HG03342 (cell line): ENCODE results near the gene RYR3.

Source experiments
- ATAC-seq: cut with Tn5 transposase; IDR thresholded peaks from one replicate; pipeline ENCODE4 v1.9.1; 2021; ENCODE audit warnings: mild to moderate bottlenecking, moderate library complexity; ENCODE audit not compliant: unreplicated experiment

RYR3 gene

DNA sequence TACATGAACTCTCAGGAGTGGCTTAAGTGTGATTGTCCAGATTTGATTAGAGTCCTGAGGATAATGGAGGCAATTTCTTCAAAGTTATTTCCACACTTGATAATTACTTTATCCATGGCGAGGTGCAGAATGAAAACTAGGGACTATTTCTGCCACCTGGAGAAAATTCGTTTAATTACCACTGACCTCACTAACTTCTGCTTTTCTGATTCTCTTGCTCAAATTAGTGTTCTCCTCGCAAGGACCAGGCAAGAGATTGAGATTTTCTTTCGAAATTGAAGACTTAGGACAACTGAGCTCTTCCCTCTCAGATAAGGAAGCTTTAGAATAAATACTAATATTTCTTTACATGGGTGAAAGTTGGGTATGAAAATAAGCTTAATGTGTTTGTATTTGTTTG, 135.2 kb downstream of the RYR3 start:
- ATAC-seq: no peak

DNA sequence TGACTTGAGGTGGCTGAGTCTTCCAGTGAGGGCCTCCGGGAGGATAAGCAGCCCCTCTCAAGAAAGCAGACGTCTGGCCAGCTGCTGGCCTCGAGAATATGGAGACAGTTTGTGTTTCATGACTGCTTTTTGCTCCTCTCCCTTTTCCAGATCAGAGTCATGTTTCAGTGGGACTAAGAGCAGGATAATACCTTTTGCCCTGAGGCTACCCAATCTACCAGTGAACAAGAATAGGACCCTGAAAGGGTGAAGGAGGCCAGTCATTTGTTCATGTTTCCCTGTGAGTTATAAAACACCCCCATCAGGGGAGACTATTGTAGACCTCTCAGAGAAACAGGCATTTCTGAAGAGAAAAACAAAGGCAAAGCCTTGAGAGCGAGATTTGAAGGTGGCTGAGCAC, 137.4 kb downstream of the RYR3 start:
- no peak for ATAC-seq

DNA sequence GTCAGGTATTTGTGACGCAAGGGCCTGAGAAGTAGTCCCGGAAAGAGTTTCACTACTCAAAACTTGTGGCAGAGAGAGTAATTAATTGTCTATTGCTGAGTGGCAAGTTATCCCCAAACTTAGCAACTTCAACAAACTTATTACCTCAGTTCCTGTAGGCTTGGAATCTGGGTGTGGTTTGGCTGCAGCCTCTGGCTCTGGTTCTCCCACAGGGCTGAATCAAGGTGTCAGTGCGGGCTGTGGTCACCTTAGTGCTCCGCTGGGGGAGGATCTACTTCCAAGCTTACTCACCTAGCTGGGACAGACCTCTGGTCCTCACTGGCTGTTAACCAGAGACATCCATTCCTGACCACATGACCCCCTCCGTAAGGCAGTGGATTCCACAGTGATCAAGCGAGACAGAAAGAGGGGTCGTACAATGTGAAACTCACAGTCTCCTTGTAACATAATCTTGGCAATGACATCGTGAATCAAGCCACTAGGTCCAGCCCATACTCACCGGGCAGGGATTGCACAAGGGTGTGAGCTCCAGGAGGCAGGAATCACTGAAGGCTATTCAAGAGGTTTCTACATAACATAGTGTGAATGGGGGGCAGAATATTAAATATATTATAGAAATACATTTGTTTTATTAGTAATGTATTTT, 138.3 kb downstream of the RYR3 start:
- ATAC-seq: no peak

DNA sequence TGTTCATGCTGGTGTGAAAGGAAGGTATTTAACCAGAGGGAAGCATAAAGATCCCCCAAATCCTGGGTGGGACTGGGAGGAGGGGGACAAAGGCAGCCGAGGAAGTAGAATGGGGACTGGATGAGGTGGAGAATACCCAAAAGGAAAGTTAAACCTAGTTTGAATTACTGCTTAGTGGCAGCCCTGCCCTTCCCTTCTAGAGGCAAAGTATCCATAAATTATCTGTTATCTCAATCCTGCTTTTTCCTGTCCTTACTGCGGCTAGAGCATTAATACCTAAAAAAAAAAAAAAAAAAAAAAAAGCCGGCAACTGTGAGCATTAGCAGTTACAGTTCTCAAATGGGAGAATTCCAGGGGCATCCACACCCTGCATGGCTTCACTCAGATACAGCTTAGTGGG, 139.0 kb downstream of the RYR3 start:
- ATAC-seq: no peak

- no peak for ATAC-seq
Observed at GRCh38 chr15:33451385-33451784, 140.6 kb downstream of the RYR3 start.

DNA sequence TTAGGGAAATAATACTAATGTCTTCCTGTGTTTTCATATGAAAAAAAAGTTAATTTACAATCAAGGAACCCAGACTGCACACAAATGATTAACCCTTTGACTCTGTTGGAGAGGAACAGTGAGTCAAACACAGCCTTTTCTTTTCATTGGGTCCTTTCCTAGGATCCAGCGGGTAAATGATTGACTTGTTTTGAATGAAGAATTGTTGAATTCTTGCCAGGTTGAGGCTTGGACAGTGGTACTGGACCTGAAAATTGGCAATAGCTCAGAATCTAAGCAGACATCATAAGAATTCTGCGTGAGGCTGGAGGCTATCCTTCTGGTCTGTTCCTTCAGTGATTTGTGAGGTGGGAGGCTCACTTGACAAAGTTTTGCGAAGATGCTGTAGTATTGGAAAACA, 143.0 kb downstream of the RYR3 start:
- no peak for ATAC-seq

GRCh38 chr15:33454346-33454745, 143.6 kb downstream of the RYR3 start:
- no peak for ATAC-seq

- ATAC-seq: no peak
Observed at GRCh38 chr15:33454996-33455395, 144.2 kb downstream of the RYR3 start.

DNA sequence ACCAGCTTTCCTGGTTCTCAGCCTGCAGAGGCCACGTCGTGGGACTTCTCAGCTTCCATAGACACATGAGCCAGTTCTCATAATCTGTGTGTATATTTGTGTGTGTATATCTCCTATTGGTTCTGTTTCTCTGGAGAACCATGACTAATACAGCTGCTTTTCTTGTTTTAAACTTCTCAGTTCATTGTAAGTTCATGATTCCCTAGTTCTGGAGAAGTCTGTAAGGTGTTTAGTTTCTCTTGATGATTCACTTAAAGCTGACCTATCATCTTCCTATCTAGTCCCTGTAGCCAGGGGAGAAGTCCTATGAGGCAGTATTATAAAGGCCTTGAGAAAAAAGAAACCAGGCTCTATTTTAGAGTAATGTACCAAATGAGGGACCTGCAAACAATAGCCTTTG, 147.7 kb downstream of the RYR3 start:
- no peak for ATAC-seq

GRCh38 chr15:33460166-33460805, 149.5 kb downstream of the RYR3 start:
- ATAC-seq: no peak

DNA sequence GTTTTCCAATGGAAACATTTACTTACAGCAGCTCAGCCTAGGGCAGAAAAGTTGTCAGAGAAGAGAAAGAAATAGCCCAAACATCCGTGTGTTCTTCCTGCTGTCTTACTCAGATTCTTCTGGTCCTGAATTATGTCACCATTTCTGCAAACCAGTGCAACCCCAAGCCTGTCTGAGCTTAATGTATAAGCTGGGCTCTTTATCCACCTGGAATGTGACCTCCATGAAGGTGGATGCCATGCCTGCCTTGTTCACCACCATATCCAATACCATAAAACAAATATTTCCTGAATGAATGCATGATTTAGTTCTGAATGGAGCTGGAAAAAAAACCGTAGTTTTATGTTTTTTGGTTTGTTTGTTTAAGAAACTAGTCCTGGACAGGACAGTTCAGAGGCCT, 150.9 kb downstream of the RYR3 start:
- ATAC-seq: no peak

- ATAC-seq: no peak
Observed at GRCh38 chr15:33467146-33467815, 156.5 kb downstream of the RYR3 start.

- no peak for ATAC-seq
Observed at GRCh38 chr15:33467816-33468163, 157.0 kb downstream of the RYR3 start.

DNA sequence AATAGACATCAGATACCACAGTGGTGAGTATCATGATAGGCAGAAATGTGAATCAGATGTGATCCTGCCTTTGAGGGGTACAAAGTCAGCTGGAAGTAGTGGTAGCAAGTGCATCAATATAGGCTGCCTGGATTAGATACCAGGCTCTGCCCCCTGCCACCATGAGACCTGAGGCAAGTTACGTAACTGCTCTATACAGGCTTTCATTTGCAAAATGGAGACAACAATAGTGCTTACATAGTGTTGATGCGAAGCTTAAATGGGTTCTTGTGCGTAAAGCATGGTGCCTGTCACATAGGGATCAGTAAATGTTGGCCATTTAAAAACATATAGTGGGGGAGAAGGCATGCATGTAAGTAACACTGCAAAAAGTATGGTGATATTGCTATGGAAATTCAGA, 158.0 kb downstream of the RYR3 start:
- no peak for ATAC-seq

GRCh38 chr15:33473005-33473404, 162.2 kb downstream of the RYR3 start:
- ATAC-seq: no peak

- no peak for ATAC-seq
Observed at GRCh38 chr15:33473714-33474113, 162.9 kb downstream of the RYR3 start.

DNA sequence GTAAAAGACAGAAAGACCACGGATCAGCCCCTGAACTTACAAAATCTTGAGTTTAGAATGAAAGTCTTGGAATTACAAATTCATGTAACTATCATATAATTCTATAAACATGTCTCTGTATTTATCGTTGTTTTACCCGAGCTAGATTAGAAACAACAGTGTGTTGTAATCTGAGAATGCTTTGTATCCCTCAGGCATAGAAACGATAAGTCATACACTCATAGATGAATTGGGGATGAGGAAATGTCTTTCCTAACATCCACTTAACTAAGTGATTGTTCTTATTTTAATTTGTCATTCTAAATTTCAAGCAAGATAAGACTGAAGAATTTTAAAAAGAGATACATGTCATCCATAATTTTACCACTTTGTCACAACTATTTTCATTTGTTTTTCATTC, 165.3 kb downstream of the RYR3 start:
- no peak for ATAC-seq

GRCh38 chr15:33476908-33477307, 166.1 kb downstream of the RYR3 start:
- no peak for ATAC-seq

DNA sequence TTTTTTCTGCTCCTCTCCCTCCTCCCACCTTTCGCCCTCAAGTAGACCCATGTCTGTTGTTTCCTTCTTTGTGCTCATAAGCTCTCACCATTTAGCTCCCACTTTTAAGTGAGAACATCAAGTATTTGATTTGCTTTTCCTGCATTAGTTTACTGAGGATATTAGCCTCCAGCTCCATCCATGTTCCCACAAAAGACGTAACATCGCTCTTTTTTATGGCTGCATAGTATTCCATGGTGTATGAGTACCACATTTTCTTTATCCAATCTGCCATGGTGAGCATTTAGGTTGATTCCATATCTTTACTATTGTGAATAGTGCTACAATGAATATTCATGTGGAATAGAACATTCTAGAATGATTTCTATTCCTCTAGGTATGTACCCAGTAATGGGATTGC, 178.6 kb downstream of the RYR3 start:
- no peak for ATAC-seq

DNA sequence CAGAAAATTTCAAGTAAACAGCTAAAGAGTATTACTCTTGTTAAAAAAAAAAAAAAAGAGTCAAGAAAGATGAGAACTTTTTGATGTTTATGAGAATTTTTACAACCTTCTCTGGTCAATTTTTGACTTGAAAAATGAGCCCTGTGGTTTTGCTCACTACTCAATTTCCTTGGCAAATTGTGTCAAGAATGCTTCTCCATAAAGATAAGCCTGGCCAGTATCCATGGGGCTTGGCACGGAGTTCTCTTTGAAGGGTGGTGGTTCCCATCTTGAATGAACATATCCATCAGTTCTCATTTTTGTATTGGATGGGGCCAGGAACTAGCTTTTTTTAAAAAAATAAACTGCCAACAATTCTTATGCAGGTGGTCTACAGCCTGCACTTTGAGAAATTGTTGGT, 179.9 kb downstream of the RYR3 start:
- no peak for ATAC-seq

DNA sequence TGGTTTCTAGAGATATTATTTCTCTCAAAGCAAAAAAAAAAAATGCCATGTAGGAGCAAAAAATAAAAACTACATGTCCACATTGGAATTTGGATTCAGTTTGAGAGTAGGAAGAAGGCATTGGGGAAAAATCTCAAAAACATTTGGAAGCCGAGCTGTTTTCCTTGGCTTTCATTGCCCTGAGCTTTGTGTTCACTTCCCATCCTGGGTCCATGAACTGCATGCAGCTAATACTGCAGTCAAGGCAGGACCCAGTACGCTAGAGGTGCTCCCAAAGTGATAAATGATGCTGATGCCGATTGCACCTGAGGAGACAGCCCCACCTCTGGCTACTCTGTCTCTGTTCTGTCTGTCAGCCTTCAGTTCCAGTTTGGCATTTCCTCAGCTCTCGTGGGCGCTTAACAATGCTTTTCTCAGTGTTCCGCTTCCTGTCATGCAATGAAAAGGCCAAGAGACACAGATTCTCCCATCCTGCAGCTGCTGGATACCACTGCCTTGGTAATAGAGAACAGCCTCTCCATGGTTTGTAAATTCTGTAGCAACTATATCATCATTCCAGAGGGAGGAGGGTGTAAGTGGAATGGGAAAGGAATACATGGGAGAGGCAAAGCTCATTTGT, 181.8 kb downstream of the RYR3 start:
- no peak for ATAC-seq

DNA sequence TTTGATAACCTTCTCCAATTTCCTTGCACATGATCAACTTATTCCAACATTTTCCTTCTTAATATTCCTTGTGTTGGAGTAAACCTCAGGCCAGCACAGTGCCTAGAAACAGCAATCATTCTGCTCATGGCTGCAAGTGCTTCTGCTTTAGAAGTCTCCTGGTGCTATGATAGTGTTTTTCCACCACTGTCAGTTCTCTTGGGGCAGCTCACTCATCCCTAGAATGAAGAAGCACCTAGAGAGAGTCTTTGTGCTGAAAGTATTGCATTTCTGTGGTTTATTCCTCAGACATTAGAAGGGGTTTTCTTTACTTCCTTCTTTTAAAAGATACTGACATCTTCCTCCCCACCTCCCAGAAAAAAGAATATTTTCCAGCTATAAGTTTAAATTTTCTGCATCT, 183.5 kb downstream of the RYR3 start:
- ATAC-seq: no peak
